Rectal smooth muscle tissue (tissue), 1 donor: Measurements from ENCODE around the gene RPE.

Experiments
- H3K27ac ChIP-seq: one replicate; pipeline ENCODE4 v1.7.0; 2013; ENCODE audit warnings: low read depth, low read length, inconsistent platforms
- H3K27me3 ChIP-seq: one replicate; pipeline ENCODE4 v1.7.0; 2013; ENCODE audit warnings: low read length; ENCODE audit not compliant: control insufficient read depth, insufficient read depth
- H3K36me3 ChIP-seq: one replicate; pipeline ENCODE4 v1.7.0; 2013; ENCODE audit warnings: low read length; ENCODE audit not compliant: control insufficient read depth, insufficient read depth
- H3K4me1 ChIP-seq: one replicate; pipeline ENCODE4 v1.7.0; 2013; ENCODE audit warnings: low read length; ENCODE audit not compliant: control insufficient read depth, insufficient read depth
- H3K4me3 ChIP-seq: one replicate; pipeline ENCODE4 v1.7.0; 2013; ENCODE audit warnings: low read length
- H3K9ac ChIP-seq: one replicate; pipeline ENCODE4 v1.7.0; 2013; ENCODE audit warnings: low read length

RPE gene

DNA sequence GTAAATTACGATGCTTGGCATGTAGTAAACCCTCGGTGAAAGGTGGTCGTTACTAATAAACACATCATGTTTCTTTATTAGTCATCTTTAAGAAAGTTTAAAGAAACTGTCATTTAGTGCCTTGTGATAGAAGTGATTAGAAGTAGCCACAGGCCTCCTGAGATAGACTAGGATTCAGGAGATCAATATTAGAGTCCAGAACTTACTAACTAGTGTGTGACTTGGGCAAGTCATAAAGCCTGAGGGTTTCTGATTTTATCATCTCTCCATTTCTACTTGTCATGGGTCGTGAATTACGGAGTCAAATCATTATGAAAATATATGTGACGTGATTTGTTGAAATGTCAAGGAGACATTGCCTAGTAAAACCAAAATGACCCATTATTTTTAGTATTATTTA lies 6.7 kb downstream of the RPE start:
- Histone ChIP-seq H3K36me3 (peaks cover 4% of the 10 kb centered on the region), H3K4me3 (no peak overlapping the region), H3K9ac (no peak overlapping the region), H3K27ac (no peak overlapping the region), H3K27me3 (no peaks in the 10 kb centered on the region), H3K4me1 (peaks cover 6% of the 10 kb centered on the region)

DNA sequence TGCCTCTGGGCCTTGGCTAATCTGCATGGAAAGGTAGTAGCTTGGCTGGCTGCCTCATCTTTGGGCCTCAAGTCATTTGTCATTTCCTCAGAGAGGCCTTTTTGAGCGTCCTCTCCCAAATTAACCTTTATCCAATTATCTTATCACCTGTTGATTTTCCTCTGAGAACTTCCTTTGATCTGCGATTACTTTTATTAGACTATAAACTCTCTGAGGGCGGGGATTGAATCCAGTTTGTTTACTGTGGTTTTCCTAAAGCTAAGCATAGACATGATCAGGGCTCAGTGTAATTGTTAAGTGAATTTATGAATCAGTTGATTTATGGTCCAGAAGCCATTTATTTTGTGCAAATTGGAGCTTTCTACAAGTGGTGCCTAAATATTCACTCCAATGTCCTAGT lies 7.5 kb downstream of the RPE start:
- Histone ChIP-seq H3K27ac (no peak overlapping the region), H3K4me1 (peaks cover 2% of the 10 kb centered on the region), H3K27me3 (no peaks in the 10 kb centered on the region), H3K4me3 (no peak overlapping the region), H3K9ac (no peak overlapping the region), H3K36me3 (peaks cover 5% of the 10 kb centered on the region)

DNA sequence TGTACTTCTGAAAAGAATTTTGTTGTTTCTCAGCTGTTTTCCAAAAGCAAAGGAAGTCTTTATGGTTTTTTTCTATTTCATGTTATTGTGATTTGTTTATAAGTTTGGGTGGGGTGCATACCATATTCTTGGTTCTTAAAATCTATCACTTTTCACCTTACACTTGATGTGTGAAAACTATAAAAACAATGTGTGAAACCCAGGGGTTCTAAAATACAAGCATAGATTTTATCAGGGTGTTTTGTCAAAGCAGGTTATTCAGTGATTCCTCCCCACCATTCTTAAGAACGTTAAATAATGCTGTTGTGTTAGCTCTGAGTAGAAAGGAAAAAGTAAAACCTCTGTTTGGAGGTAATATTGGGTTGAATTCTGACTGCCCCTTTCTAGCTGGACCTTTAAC lies 17.7 kb downstream of the RPE start:
- Histone ChIP-seq H3K36me3 (peaks cover 21% of the 10 kb centered on the region), H3K27ac (no peak overlapping the region), H3K9ac (no peak overlapping the region), H3K4me1 (no peaks in the 10 kb centered on the region), H3K27me3 (no peaks in the 10 kb centered on the region), H3K4me3 (no peak overlapping the region)

DNA sequence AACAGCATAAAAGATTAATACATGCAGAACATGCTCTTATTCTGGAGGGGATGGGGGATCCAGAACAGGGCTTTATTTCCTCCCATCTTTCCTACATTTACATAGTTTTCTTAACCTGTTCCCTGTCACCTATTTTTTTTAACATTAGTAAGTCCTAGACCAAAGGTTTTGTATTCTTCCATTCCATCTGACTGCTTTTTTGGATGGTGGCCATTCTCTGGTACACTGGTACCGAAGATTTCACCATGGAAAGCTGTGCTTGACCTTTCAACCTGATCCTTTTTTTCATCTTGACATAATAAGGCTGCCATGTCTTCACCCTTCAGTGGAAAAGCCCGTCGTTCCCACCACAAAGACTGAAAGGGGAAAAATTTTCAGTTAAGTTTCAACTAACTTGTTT lies 20.4 kb downstream of the RPE start:
- H3K4me1 ChIP-seq, result no peaks in the 10 kb centered on the region
- H3K36me3 ChIP-seq, result peaks cover 13% of the 10 kb centered on the region
- H3K4me3 ChIP-seq, result no peak overlapping the region
- H3K27ac ChIP-seq, result no peak overlapping the region
- no peaks in the 10 kb centered on the region for H3K27me3 ChIP-seq
- no peak overlapping the region for H3K9ac ChIP-seq

DNA sequence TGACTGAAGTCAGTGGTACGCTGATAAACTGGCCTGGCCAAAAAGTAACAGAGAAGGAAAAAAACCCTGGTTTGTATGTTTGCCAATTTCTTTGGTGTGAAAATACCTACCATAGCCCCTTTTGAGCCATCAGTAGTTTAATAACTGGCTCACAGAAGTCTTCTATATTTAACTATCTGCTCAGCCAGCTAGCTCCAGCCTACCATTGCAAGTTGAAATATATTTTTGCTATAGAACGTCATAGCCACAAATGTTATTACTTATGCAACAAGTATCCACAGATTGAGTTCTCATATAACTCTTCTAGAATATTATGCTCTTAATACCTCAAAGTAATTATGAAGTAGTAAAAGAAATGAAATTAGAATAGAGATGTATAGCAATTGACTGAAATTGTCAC lies 25.2 kb downstream of the RPE start:
- Histone ChIP-seq H3K4me3 (no peak overlapping the region), H3K9ac (no peak overlapping the region), H3K4me1 (no peaks in the 10 kb centered on the region), H3K27me3 (no peaks in the 10 kb centered on the region), H3K27ac (no peak overlapping the region), H3K36me3 (peaks cover 6% of the 10 kb centered on the region)

DNA sequence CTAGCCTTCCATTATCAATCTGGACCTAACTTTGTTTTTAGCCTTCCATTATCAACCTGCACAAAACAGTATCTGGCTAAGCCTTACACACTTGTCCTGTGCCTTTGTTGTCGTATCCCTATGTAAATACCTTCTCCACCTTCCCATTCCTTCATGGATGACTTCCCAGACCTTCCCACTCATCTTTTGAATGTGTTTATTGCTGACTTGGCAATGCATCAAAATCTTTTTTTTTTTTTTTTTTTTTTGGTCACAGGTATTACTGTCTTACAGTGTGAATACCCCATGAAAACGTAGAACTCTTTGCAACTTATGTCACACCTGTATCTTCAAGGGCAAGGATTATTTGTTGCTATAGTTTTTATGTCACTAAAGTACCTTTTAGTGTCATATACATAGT lies 25.7 kb downstream of the RPE start:
- Histone ChIP-seq H3K27ac (no peak overlapping the region), H3K36me3 (peaks cover 3% of the 10 kb centered on the region), H3K4me3 (no peak overlapping the region), H3K9ac (no peak overlapping the region), H3K27me3 (no peaks in the 10 kb centered on the region), H3K4me1 (no peaks in the 10 kb centered on the region)

DNA sequence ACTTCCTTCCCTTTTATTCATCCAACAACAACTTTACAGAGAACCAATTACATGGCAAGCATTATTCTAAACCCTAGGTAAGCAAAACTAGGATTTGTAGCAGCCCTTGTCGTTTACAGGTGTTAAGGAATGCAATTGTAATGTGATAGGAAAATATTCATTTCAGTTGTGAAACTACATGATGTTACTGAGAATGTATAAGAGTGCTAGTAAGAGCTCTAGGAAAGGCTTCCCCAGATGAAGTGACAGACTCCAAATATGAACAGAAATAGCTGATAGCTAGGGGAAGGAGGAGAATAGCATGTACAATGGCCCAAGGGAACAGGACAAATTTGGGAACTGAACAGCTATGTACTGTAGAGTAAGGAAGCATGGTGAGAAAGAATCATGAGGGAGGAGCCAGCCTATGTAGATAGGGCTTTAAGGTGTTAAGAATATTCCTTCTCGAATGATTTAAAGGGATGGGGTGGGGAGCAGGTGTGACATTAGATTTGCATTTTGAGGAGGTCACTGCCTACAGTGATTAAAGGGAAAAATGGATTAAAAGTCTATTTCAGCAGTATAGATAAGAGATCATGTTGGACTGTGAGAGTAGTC lies 31.7 kb downstream of the RPE start:
- H3K36me3 ChIP-seq, result no peaks in the 10 kb centered on the region
- no peaks in the 10 kb centered on the region for H3K27me3 ChIP-seq
- H3K27ac ChIP-seq, result no peak overlapping the region
- H3K4me3 ChIP-seq, result no peak overlapping the region
- no peak overlapping the region for H3K9ac ChIP-seq
- no peaks in the 10 kb centered on the region for H3K4me1 ChIP-seq

DNA sequence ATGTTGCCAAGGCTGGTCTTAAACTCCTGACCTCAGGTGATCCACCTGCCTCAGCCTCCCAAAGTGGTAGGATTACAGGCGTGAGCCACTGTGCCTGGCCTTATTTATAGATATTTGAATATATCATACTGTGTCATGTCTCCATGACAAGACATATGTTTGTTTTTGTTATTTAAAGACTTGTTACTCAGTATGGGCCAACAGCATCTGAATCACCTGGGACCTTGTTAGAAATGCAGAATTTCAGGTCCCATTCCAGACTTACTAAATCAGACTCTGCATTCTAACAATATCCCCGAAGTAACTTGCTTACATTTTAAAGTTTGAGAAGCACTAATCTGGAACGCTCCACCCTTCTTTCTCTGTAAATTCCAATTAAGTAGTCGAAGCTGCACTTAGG lies 33.2 kb downstream of the RPE start:
- no peak overlapping the region for H3K9ac ChIP-seq
- no peaks in the 10 kb centered on the region for H3K4me1 ChIP-seq
- H3K4me3 ChIP-seq, result no peak overlapping the region
- H3K27me3 ChIP-seq, result no peaks in the 10 kb centered on the region
- H3K27ac ChIP-seq, result no peak overlapping the region
- H3K36me3 ChIP-seq, result no peaks in the 10 kb centered on the region

DNA sequence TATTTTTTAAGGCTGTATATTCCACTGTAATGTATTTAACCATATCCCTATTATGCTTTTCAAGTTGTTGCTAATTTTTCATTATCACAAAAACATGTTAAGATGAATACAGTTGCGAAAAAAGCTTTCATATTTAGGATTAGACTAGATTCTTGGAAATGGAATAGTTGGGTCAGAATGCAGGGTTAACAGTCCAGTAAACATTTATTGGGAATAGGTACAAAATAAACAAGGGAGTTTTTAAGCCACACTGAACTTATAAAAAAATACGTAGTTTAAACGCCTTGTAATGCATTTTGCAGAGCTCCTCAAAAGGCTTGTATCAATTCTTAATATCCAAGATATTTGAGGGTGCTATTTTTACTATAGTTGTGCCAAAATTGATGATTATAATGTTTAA lies 35.6 kb downstream of the RPE start:
- Histone ChIP-seq H3K27ac (no peak overlapping the region), H3K4me3 (no peak overlapping the region), H3K27me3 (no peaks in the 10 kb centered on the region), H3K36me3 (no peaks in the 10 kb centered on the region), H3K9ac (no peak overlapping the region), H3K4me1 (no peaks in the 10 kb centered on the region)

DNA sequence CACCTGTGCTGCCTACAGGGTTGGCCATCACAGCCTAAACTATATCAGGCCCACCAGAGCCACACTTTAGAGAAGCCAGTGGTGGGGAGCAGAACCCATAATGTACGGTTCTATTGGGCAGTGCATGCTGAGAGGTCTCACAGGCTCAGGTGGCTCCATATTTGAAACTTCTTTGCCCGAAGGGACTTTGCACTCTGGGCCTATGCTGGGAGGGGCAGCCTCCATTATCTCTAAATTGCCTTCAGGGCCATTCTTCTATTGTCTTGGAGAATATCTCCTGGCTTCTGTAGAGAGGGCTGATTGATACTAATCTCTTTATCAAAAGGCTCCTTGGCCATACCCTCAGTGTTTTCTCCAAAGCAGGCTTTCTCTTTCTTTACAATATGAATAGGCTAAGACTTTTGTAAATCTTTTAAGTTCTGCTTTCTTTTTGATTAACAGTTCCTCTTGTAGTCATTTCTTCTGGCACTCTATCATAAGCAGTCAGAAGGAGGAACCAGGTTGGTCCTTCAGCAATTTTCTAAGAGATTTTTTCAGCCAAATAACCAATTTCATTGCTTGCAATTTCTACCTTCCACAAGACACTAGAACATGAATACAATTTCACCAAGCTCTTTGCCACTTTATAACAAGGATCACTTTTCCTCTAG lies 44.5 kb downstream of the RPE start:
- Histone ChIP-seq H3K9ac (no peak overlapping the region), H3K4me3 (no peak overlapping the region), H3K27me3 (no peaks in the 10 kb centered on the region), H3K36me3 (no peaks in the 10 kb centered on the region), H3K4me1 (no peaks in the 10 kb centered on the region), H3K27ac (no peak overlapping the region)

DNA sequence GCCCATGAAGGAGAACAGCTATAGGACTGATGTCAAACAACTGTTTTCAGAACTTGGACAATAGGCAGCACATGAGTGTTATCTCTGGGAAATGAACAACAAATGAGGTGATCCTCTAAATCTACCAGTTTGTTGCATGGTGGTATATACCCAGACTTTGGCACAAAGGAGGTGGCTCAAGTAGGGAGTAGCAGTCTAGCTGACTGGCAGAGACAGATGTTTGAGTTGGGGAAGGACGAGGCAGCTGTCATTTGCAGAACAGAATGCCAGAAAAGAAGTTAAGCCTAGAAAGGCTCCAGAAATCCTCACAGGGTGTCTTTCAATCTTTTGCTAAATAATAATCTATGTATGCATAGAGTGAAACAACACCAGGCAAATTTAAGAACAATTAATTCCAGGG lies 47.4 kb downstream of the RPE start:
- H3K27ac ChIP-seq, result no peak overlapping the region
- no peaks in the 10 kb centered on the region for H3K4me1 ChIP-seq
- H3K4me3 ChIP-seq, result no peak overlapping the region
- H3K9ac ChIP-seq, result no peak overlapping the region
- H3K36me3 ChIP-seq, result no peaks in the 10 kb centered on the region
- H3K27me3 ChIP-seq, result no peaks in the 10 kb centered on the region

DNA sequence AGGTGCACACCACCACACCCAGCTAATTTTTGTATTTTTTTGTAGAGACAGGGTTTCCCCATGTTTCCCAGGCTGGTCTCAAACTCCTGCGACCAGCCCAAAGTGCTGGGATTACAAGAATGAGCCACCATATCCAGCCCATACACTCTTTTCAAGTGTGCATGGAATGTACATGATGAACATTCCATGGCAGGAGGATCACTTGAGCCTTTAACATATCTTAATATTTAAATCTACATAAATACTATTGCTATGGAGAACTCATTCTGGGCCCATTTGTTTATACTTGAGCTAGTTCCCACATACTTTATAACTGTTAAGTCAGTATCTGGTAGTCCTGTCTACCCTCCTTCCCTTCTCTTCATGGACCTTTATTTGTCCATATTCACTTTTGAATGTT lies 48.4 kb downstream of the RPE start:
- H3K9ac ChIP-seq, result no peak overlapping the region
- H3K4me1 ChIP-seq, result no peaks in the 10 kb centered on the region
- no peaks in the 10 kb centered on the region for H3K36me3 ChIP-seq
- no peaks in the 10 kb centered on the region for H3K27me3 ChIP-seq
- H3K4me3 ChIP-seq, result no peak overlapping the region
- H3K27ac ChIP-seq, result no peak overlapping the region

DNA sequence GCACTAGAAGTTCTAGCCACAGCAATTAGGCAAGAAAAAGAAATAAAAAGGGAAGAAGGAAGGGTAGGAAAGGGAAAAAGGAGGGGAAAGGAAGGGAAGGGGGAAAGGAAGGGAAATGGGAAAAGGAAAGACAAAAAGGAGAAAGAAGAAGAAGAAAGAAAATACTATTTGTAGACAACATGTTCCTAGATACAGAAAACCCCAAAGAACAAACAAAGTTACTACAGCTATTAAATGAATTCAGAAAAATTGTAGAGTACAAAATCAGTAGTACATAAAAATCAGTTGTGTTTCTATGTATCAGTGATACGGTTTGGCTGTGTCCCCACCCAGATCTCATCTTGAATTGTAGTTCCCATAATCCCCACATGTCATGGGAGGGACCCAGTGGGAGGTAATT lies 52.3 kb downstream of the RPE start:
- no peaks in the 10 kb centered on the region for H3K36me3 ChIP-seq
- no peak overlapping the region for H3K27ac ChIP-seq
- H3K27me3 ChIP-seq, result no peaks in the 10 kb centered on the region

More for the DNA sequence above, 52.3 kb downstream of the RPE start:
- no peak overlapping the region for H3K9ac ChIP-seq
- H3K4me1 ChIP-seq, result no peaks in the 10 kb centered on the region
- H3K4me3 ChIP-seq, result no peak overlapping the region
